ENCODE results near the gene MAP3K7.

- TF ChIP-seq, protein P1, sequence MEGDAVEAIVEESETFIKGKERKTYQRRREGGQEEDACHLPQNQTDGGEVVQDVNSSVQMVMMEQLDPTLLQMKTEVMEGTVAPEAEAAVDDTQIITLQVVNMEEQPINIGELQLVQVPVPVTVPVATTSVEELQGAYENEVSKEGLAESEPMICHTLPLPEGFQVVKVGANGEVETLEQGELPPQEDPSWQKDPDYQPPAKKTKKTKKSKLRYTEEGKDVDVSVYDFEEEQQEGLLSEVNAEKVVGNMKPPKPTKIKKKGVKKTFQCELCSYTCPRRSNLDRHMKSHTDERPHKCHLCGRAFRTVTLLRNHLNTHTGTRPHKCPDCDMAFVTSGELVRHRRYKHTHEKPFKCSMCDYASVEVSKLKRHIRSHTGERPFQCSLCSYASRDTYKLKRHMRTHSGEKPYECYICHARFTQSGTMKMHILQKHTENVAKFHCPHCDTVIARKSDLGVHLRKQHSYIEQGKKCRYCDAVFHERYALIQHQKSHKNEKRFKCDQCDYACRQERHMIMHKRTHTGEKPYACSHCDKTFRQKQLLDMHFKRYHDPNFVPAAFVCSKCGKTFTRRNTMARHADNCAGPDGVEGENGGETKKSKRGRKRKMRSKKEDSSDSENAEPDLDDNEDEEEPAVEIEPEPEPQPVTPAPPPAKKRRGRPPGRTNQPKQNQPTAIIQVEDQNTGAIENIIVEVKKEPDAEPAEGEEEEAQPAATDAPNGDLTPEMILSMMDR (IDR thresholded peaks at IDR 0.05; ENCODE audit: insufficient read depth, low read depth, low read length), result no peak
- TF ChIP-seq EZH2 (IDR thresholded peaks at IDR 0.05; ENCODE audit: insufficient read depth, low read length), result no peak
Measured at GRCh38 chr6:90484385-90484784, 102.5 kb downstream of the MAP3K7 start.
